ENCODE data around the gene KCNE3.

Gene KCNE3

DNA sequence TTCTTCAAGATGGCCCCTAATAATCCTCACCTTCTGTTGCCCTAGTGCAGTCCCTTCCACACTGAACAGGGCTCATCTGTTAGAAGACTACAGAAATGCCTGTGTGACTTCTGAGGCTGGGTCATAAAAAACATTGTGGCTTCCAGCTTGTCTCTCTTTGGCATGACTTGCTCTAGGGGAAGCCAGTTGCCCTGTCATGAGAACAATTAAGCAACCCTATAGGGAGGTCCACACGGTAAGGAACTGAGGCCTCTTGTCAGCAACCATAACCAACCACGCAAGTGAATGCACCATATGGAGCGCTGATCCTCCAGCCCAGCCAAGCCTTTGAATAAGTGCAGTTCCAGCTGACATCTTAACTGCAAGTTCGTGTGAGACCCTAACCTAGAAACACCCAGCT is 23.6 kb upstream of the KCNE3 start:
- peaks cover 19% of the 10 kb centered on the region for H3K4me1 ChIP-seq (ENCODE audit: insufficient read depth, low read length)
- ATAC-seq (ENCODE audit: insufficient read depth, low read depth) (no peak), DNase-seq (no peak)
- H3K27ac ChIP-seq (ENCODE audit: low read length), result no peak overlapping the region
- H4K20me1 ChIP-seq (ENCODE audit: insufficient read depth, low read length), result no peaks in the 10 kb centered on the region
- TF ChIP-seq, protein P1, sequence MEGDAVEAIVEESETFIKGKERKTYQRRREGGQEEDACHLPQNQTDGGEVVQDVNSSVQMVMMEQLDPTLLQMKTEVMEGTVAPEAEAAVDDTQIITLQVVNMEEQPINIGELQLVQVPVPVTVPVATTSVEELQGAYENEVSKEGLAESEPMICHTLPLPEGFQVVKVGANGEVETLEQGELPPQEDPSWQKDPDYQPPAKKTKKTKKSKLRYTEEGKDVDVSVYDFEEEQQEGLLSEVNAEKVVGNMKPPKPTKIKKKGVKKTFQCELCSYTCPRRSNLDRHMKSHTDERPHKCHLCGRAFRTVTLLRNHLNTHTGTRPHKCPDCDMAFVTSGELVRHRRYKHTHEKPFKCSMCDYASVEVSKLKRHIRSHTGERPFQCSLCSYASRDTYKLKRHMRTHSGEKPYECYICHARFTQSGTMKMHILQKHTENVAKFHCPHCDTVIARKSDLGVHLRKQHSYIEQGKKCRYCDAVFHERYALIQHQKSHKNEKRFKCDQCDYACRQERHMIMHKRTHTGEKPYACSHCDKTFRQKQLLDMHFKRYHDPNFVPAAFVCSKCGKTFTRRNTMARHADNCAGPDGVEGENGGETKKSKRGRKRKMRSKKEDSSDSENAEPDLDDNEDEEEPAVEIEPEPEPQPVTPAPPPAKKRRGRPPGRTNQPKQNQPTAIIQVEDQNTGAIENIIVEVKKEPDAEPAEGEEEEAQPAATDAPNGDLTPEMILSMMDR (IDR thresholded peaks at IDR 0.05; ENCODE audit: borderline replicate concordance, extremely low read depth, low read length, poor library complexity, severe bottlenecking), result no peak
- TF ChIP-seq EZH2 (IDR thresholded peaks at IDR 0.05; ENCODE audit: borderline replicate concordance, low read depth, low read length, severe bottlenecking), result no peak
- H3K36me3 ChIP-seq (ENCODE audit: insufficient read depth, low read length), result no peaks in the 10 kb centered on the region; the same call in 1 of the 2 replicates
- H3K9me3 ChIP-seq (ENCODE audit: insufficient read depth, low read length, severe bottlenecking), result no peaks in the 10 kb centered on the region
- no peak overlapping the region for H2AFZ ChIP-seq (ENCODE audit: low read depth, low read length)
- H3K9ac ChIP-seq (ENCODE audit: low read depth, low read length), result no peak overlapping the region
- H3K4me3 ChIP-seq (ENCODE audit: low read depth in 1 of 2, low read length in 2 of 2), result no peak overlapping the region
- H3K27me3 ChIP-seq (ENCODE audit: insufficient read depth, low read length, poor library complexity), result peaks cover 7% of the 10 kb centered on the region
- H3K79me2 ChIP-seq (ENCODE audit: insufficient read depth, low read length), result no peaks in the 10 kb centered on the region
- H3K4me2 ChIP-seq (ENCODE audit: insufficient read depth, low read length), result no peak overlapping the region

- no peak overlapping the region for H3K4me3 ChIP-seq (ENCODE audit: low read depth in 1 of 2, low read length in 2 of 2)
- H2AFZ ChIP-seq (ENCODE audit: low read depth, low read length), result no peak overlapping the region
- peaks cover 9% of the 10 kb centered on the region; the same call in 1 of the 2 replicates for H3K4me1 ChIP-seq (ENCODE audit: insufficient read depth, low read length)
- H3K9ac ChIP-seq (ENCODE audit: low read depth, low read length), result no peak overlapping the region
- no peak overlapping the region for H3K27ac ChIP-seq (ENCODE audit: low read length)
- H4K20me1 ChIP-seq (ENCODE audit: insufficient read depth, low read length), result no peaks in the 10 kb centered on the region
- no peaks in the 10 kb centered on the region for H3K9me3 ChIP-seq (ENCODE audit: insufficient read depth, low read length, severe bottlenecking)
- H3K27me3 ChIP-seq (ENCODE audit: insufficient read depth, low read length, poor library complexity), result peaks cover 10% of the 10 kb centered on the region
- TF ChIP-seq, protein P1 (IDR thresholded peaks at IDR 0.05; ENCODE audit: borderline replicate concordance, extremely low read depth, low read length, poor library complexity, severe bottlenecking), result peak; percentile 17
- no peak for TF ChIP-seq EZH2 (IDR thresholded peaks at IDR 0.05; ENCODE audit: borderline replicate concordance, low read depth, low read length, severe bottlenecking)
- no peaks in the 10 kb centered on the region for H3K36me3 ChIP-seq (ENCODE audit: insufficient read depth, low read length)
- H3K79me2 ChIP-seq (ENCODE audit: insufficient read depth, low read length), result no peaks in the 10 kb centered on the region
- no peak overlapping the region for H3K4me2 ChIP-seq (ENCODE audit: insufficient read depth, low read length)
- no peak for DNase-seq
- no peak for ATAC-seq (ENCODE audit: insufficient read depth, low read depth)
Observed at GRCh38 chr11:74487875-74488274, 20.5 kb upstream of the KCNE3 start.

- no peak for DNase-seq
- no peaks in the 10 kb centered on the region for H3K36me3 ChIP-seq (ENCODE audit: insufficient read depth, low read length)
- no peak overlapping the region for H3K9ac ChIP-seq (ENCODE audit: low read depth, low read length)
- no peak overlapping the region for H2AFZ ChIP-seq (ENCODE audit: low read depth, low read length)
- H4K20me1 ChIP-seq (ENCODE audit: insufficient read depth, low read length), result no peaks in the 10 kb centered on the region
- no peak overlapping the region for H3K4me2 ChIP-seq (ENCODE audit: insufficient read depth, low read length)
- no peak overlapping the region for H3K27ac ChIP-seq (ENCODE audit: low read length)
- no peak overlapping the region for H3K4me3 ChIP-seq (ENCODE audit: low read depth in 1 of 2, low read length in 2 of 2)
- H3K79me2 ChIP-seq (ENCODE audit: insufficient read depth, low read length), result no peaks in the 10 kb centered on the region
- ATAC-seq (ENCODE audit: insufficient read depth, low read depth), result no peak
- H3K4me1 ChIP-seq (ENCODE audit: insufficient read depth, low read length), result no peaks in the 10 kb centered on the region
- no peaks in the 10 kb centered on the region for H3K9me3 ChIP-seq (ENCODE audit: insufficient read depth, low read length, severe bottlenecking)
- TF ChIP-seq EZH2 (IDR thresholded peaks at IDR 0.05; ENCODE audit: borderline replicate concordance, low read depth, low read length, severe bottlenecking), result no peak
- TF ChIP-seq, protein P1 (IDR thresholded peaks at IDR 0.05; ENCODE audit: borderline replicate concordance, extremely low read depth, low read length, poor library complexity, severe bottlenecking), result no peak
- peaks cover 10% of the 10 kb centered on the region for H3K27me3 ChIP-seq (ENCODE audit: insufficient read depth, low read length, poor library complexity)
Observed at GRCh38 chr11:74485868-74486267, 18.5 kb upstream of the KCNE3 start.
